IMR-90 (cell line): ENCODE measurements around the gene MARK4. TPM values are rescaled to one million over a fixed set of nuclear protein-coding genes. Genes with fewer than 3 reads are reported as not detected.
A peak's percentile ranks its signal among the peaks of the same experiment; 100 is the strongest.

Source experiments
- ATAC-seq: fragments of 200-7000 bp; cut with Tn5 transposase; 2 replicates; pipeline ENCODE4 v1.9.1; 2020; ENCODE audit warnings: low read depth, mild to moderate bottlenecking, moderate library complexity
- BruUV-seq: library from RNA; stranded (reverse); fragments of 400-500 nt; replicated peaks from 2 replicates; lab custom pipeline; 2021; lab: Mats Ljungman, UMichigan
- CTCF ChIA-PET: fragments of 300-600 bp; formaldehyde crosslinking; extraction: SDS; loops from one replicate; lab custom pipeline; 2021; ENCODE audit warnings: antibody characterized with exemption; lab: Yijun Ruan, JAX
- POLR2A ChIA-PET: fragments of 300-600 bp; sonication (Branson Sonifier 250); formaldehyde crosslinking; loops from one replicate; lab custom pipeline; 2022; ENCODE audit warnings: antibody characterized with exemption; ENCODE audit not compliant: unreplicated experiment; lab: Charles Lee
- DNase-seq: peaks from one replicate; pipeline ENCODE4 v3.0.0; 2013
- H2AFZ ChIP-seq: replicated peaks from 2 replicates; pipeline ENCODE3; 2013; ENCODE audit warnings: low read length, mild to moderate bottlenecking; ENCODE audit not compliant: poor library complexity
- H2AK5ac ChIP-seq: 2 replicates; pipeline ENCODE4 v1.6.1; 2013; ENCODE audit warnings: low read depth, low read length, inconsistent platforms
- H2AK9ac ChIP-seq: replicated peaks from 2 replicates; pipeline ENCODE3; 2013; ENCODE audit warnings: mild to moderate bottlenecking, low read depth, low read length, moderate library complexity; ENCODE audit not compliant: poor library complexity
- H2BK120ac ChIP-seq: 2 replicates; pipeline ENCODE4 v1.6.1; 2013; ENCODE audit warnings: low read depth, low read length, inconsistent platforms
- H2BK15ac ChIP-seq: 3 replicates; pipeline ENCODE4 v1.6.1; 2013; ENCODE audit warnings: low read depth, low read length, inconsistent platforms
- H2BK20ac ChIP-seq: 2 replicates; pipeline ENCODE4 v1.6.1; 2013; ENCODE audit warnings: low read depth, mild to moderate bottlenecking, inconsistent platforms, low read length, moderate library complexity
- H2BK5ac ChIP-seq: 2 replicates; pipeline ENCODE4 v1.6.1; 2013; ENCODE audit warnings: mild to moderate bottlenecking, low read depth, low read length, inconsistent platforms; ENCODE audit not compliant: poor library complexity, severe bottlenecking
- H3K14ac ChIP-seq: replicated peaks from 2 replicates; pipeline ENCODE4 v1.6.1; 2013; ENCODE audit warnings: low read depth, low read length, inconsistent platforms
- H3K18ac ChIP-seq: 2 replicates; pipeline ENCODE4 v1.6.1; 2013; ENCODE audit warnings: low read depth, low read length, control low read depth
- H3K23ac ChIP-seq: 2 replicates; pipeline ENCODE4 v1.6.1; 2013; ENCODE audit warnings: low read depth, low read length, inconsistent platforms
- H3K27ac ChIP-seq: 2 replicates; pipeline ENCODE4 v1.5.1; 2013; ENCODE audit warnings: mild to moderate bottlenecking, control low read depth, low read length; ENCODE audit not compliant: insufficient read depth
- H3K27me3 ChIP-seq: 2 replicates; pipeline ENCODE4 v1.6.1; 2013; ENCODE audit warnings: low read length; ENCODE audit not compliant: control insufficient read depth, insufficient read depth
- H3K36me3 ChIP-seq: 2 replicates; pipeline ENCODE4 v1.6.1; 2013; ENCODE audit warnings: low read length, mixed read lengths; ENCODE audit not compliant: control insufficient read depth, insufficient read depth
- H3K4ac ChIP-seq: 2 replicates; pipeline ENCODE4 v1.6.1; 2013; ENCODE audit warnings: low read depth, low read length, inconsistent platforms
- H3K4me1 ChIP-seq: 2 replicates; pipeline ENCODE4 v1.6.1; 2013; ENCODE audit warnings: low read length, mixed read lengths; ENCODE audit not compliant: control insufficient read depth, insufficient read depth
- H3K4me2 ChIP-seq: 2 replicates; pipeline ENCODE4 v1.6.1; 2013; ENCODE audit warnings: low read depth, mild to moderate bottlenecking, control low read depth, low read length, moderate library complexity
- H3K4me3 ChIP-seq: 2 replicates; pipeline ENCODE4 v1.5.1; 2013; ENCODE audit warnings: low read depth, mild to moderate bottlenecking, control low read depth, low read length, moderate library complexity; ENCODE audit not compliant: insufficient read depth
- H3K56ac ChIP-seq: 2 replicates; pipeline ENCODE4 v1.6.1; 2013; ENCODE audit warnings: low read length, inconsistent platforms; ENCODE audit not compliant: insufficient read depth; ENCODE audit errors: extremely low read depth
- H3K79me1 ChIP-seq, 2 experiments: 2 replicates each; pipeline ENCODE4 v1.6.1; 2013; ENCODE audit warnings: low read length in 2 of 2, inconsistent platforms in 1 of 2, low read depth in 1 of 2
- H3K9ac ChIP-seq: 2 replicates; pipeline ENCODE4 v1.6.1; 2013; ENCODE audit warnings: low read depth, low read length, control low read depth
- H3K9me1 ChIP-seq: 2 replicates; pipeline ENCODE4 v1.6.1; 2013; ENCODE audit warnings: low read length, inconsistent platforms; ENCODE audit not compliant: insufficient read depth
- H3K9me3 ChIP-seq: 2 replicates; pipeline ENCODE4 v1.6.1; 2013; ENCODE audit warnings: low read length; ENCODE audit not compliant: control insufficient read depth, insufficient read depth
- H4K20me1 ChIP-seq: 2 replicates; pipeline ENCODE4 v1.6.1; 2013; ENCODE audit warnings: low read length, inconsistent platforms; ENCODE audit not compliant: insufficient read depth
- H4K5ac ChIP-seq: 2 replicates; pipeline ENCODE4 v1.6.1; 2013; ENCODE audit warnings: mild to moderate bottlenecking, low read depth, low read length, control low read depth
- H4K8ac ChIP-seq, 2 experiments: 2 replicates each; pipeline ENCODE4 v1.6.1; 2013; ENCODE audit warnings: low read depth in 2 of 2, low read length in 2 of 2, control low read depth in 1 of 2, inconsistent platforms in 1 of 2
- H4K91ac ChIP-seq: 2 replicates; pipeline ENCODE4 v1.6.1; 2013; ENCODE audit warnings: low read depth, low read length, inconsistent platforms; ENCODE audit not compliant: insufficient read depth
- BHLHE40 ChIP-seq: fragments of 150-350 bp; IDR thresholded peaks from 2 replicates; pipeline ENCODE4 v1.6.1; 2016; ENCODE audit warnings: mild to moderate bottlenecking, low read depth, low read length
- CHD1 ChIP-seq: IDR thresholded peaks from 2 replicates; pipeline ENCODE4 v1.6.1; 2012; ENCODE audit warnings: low read depth, low read length, improper control_type of control experiment
- FOS ChIP-seq: fragments of 150-350 bp; IDR thresholded peaks from 2 replicates; pipeline ENCODE4 v1.6.1; 2016; ENCODE audit warnings: low read depth, low read length
- MXI1 ChIP-seq: IDR thresholded peaks from 2 replicates; pipeline ENCODE4 v1.6.1; 2012; ENCODE audit warnings: low read depth, mild to moderate bottlenecking, low read length, moderate library complexity, borderline replicate concordance
- NFE2L2 ChIP-seq: fragments of 150-350 bp; IDR thresholded peaks from 2 replicates; pipeline ENCODE4 v1.6.1; 2016; ENCODE audit warnings: low read depth, mild to moderate bottlenecking, low read length
- POLR2A ChIP-seq: IDR thresholded peaks from 2 replicates; pipeline ENCODE4 v1.6.1; 2012; ENCODE audit warnings: mild to moderate bottlenecking, low read depth, low read length
- RAD21 ChIP-seq: IDR thresholded peaks from 2 replicates; pipeline ENCODE4 v1.6.1; 2012; ENCODE audit warnings: low read length, improper control_type of control experiment
- RCOR1 ChIP-seq: IDR thresholded peaks from 2 replicates; pipeline ENCODE4 v1.6.1; 2012; ENCODE audit warnings: mild to moderate bottlenecking, low read length, improper control_type of control experiment; ENCODE audit not compliant: insufficient replicate concordance
- RFX5 ChIP-seq: IDR thresholded peaks from 2 replicates; pipeline ENCODE4 v1.8.0; 2012; ENCODE audit warnings: low read depth, mild to moderate bottlenecking, low read length, moderate library complexity
- WGBS, 2 experiments: methylation state at CpG; one replicate each; pipeline versions ENCODE4 v1.1.5 to v1.1.7; 2013; ENCODE audit warnings: missing lambda C conversion rate in 2 of 2; ENCODE audit not compliant: insufficient read length in 1 of 2; ENCODE audit errors: extremely low coverage in 2 of 2; 5-methylcytosine and 5-hydroxymethylcytosine counted together
- dilution Hi-C: fragments of 300-500 bp; cut with HindIII; formaldehyde crosslinking; loops from one replicate; pipeline ENCODE4 v1.14.3; 2018; ENCODE audit warnings: low sequenced_read_pairs; ENCODE audit not compliant: unreplicated experiment
- in situ Hi-C: fragments of 300-500 bp; cut with MboI; formaldehyde crosslinking; loops from 3 replicates; pipeline ENCODE4 v1.14.3; 2019; ENCODE audit warnings: low sequenced_read_pairs, inconsistent platforms, mixed read lengths
- intact Hi-C: fragments of 100-400 bp; cut with micrococcal nuclease; formaldehyde crosslinking; loops from 2 replicates; pipeline ENCODE4 v1.10.0; 2022
- polyA plus RNA-seq, 3 experiments: library from polyadenylated mRNA; depleted of rRNA; stranded (reverse); fragments of >200 nt; gene quantifications; 2 replicates each; pipeline ENCODE4 v1.2.3, GENCODE V29; 2012; ENCODE audit warnings: low replicate concordance in 1 of 3
- total RNA-seq: library from RNA; depleted of rRNA; stranded (reverse); fragments of >200 nt; gene quantifications from 2 replicates; pipeline ENCODE4 v1.2.3, GENCODE V29; 2012
- TF ChIP-seq, protein P1 (sequence below): conservative IDR thresholded peaks from 2 replicates; pipeline ENCODE4 v1.5.1; 2012; ENCODE audit warnings: mild to moderate bottlenecking, low read depth, low read length, improper control_type of control experiment
- TF ChIP-seq, protein P2 (sequence below): fragments of 150-350 bp; IDR thresholded peaks from 2 replicates; pipeline ENCODE4 v1.6.1; 2017; ENCODE audit warnings: mild to moderate bottlenecking, antibody characterized with exemption, low read length, low read depth

Gene MARK4
- total and polyA plus RNA-seq, 2 of the 4 experiments (the other 2 are of a cell fraction), result 11.3 to 20.7 TPM

GRCh38 chr19:45336696-45337251 is 85.7 kb downstream of the MARK4 start:
- H2BK20ac ChIP-seq, result no peak overlapping the region
- H2BK120ac ChIP-seq, result no peak overlapping the region
- H3K36me3 ChIP-seq, result no peaks in the 10 kb centered on the region
- H2BK5ac ChIP-seq, result no peak overlapping the region
- dilution Hi-C loops (no loop called here), intact Hi-C loops (loop anchor here (5.0 kb wide), 1 partner anchor 84 kb away; the partner anchor contains the start of gene MARK4), in situ Hi-C loops (no loop called here)
- TF ChIP-seq CHD1 (no peak), NFE2L2 (no peak), RAD21 (no peak), RFX5 (no peak), BHLHE40 (no peak), MXI1 (no peak), FOS (no peak), RCOR1 (no peak), POLR2A (no peak)
- TF ChIP-seq, protein P1, sequence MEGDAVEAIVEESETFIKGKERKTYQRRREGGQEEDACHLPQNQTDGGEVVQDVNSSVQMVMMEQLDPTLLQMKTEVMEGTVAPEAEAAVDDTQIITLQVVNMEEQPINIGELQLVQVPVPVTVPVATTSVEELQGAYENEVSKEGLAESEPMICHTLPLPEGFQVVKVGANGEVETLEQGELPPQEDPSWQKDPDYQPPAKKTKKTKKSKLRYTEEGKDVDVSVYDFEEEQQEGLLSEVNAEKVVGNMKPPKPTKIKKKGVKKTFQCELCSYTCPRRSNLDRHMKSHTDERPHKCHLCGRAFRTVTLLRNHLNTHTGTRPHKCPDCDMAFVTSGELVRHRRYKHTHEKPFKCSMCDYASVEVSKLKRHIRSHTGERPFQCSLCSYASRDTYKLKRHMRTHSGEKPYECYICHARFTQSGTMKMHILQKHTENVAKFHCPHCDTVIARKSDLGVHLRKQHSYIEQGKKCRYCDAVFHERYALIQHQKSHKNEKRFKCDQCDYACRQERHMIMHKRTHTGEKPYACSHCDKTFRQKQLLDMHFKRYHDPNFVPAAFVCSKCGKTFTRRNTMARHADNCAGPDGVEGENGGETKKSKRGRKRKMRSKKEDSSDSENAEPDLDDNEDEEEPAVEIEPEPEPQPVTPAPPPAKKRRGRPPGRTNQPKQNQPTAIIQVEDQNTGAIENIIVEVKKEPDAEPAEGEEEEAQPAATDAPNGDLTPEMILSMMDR, result no peak
- TF ChIP-seq, protein P2, sequence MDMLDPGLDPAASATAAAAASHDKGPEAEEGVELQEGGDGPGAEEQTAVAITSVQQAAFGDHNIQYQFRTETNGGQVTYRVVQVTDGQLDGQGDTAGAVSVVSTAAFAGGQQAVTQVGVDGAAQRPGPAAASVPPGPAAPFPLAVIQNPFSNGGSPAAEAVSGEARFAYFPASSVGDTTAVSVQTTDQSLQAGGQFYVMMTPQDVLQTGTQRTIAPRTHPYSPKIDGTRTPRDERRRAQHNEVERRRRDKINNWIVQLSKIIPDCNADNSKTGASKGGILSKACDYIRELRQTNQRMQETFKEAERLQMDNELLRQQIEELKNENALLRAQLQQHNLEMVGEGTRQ, result no peak
- ATAC-seq (no peak), DNase-seq (no peak)
- no peak overlapping the region for H4K91ac ChIP-seq
- H3K4ac ChIP-seq, result no peak overlapping the region
- no peak overlapping the region for H3K4me3 ChIP-seq
- H3K14ac ChIP-seq, result no peak overlapping the region
- no peak overlapping the region for H3K23ac ChIP-seq
- no peak overlapping the region for H2BK15ac ChIP-seq
- H3K4me1 ChIP-seq, result no peaks in the 10 kb centered on the region
- H2AFZ ChIP-seq, result no peak overlapping the region
- no peaks in the 10 kb centered on the region for H3K9me3 ChIP-seq
- ChIA-PET POLR2A (no interaction called here), CTCF (no interaction called here)
- no peak overlapping the region for H4K5ac ChIP-seq
- no peak overlapping the region for H3K4me2 ChIP-seq
- WGBS, 2 experiments, result 50% methylated on average over 2 of the region's 11 CpGs; no CpG with 5 or more reads in 1 of the 2 experiments
- H3K56ac ChIP-seq, result 0 out of 2 replicates have a peak overlapping the region, but pooled peaks have one; percentile 13
- no peaks in the 10 kb centered on the region for H3K9me1 ChIP-seq
- H3K79me1 ChIP-seq, result no peaks in the 10 kb centered on the region
- H3K9ac ChIP-seq, result no peak overlapping the region
- H2AK9ac ChIP-seq, result peak overlapping the region; percentile 42
- no peak overlapping the region for H4K8ac ChIP-seq
- H2AK5ac ChIP-seq, result no peak overlapping the region
- H4K20me1 ChIP-seq, result no peaks in the 10 kb centered on the region
- H3K27ac ChIP-seq, result no peak overlapping the region
- no peak overlapping the region for H3K18ac ChIP-seq
- BruUV-seq, result no TSS peak
- peaks cover 13% of the 10 kb centered on the region for H3K27me3 ChIP-seq
